GM18505 (cell line): ENCODE results near the gene NRXN2.

Experiments used
- ATAC-seq: cut with Tn5 transposase; IDR thresholded peaks from one replicate; pipeline ENCODE4 v1.9.1; 2021; ENCODE audit not compliant: unreplicated experiment
- POLR2A ChIP-seq: IDR thresholded peaks from 4 replicates; pipeline ENCODE4 v1.6.1; 2011; ENCODE audit warnings: borderline replicate concordance; ENCODE audit not compliant: insufficient read depth, insufficient read length; ENCODE audit errors: extremely low read depth

The NRXN2 gene

GRCh38 chr11:64558869-64559268 is 164.1 kb downstream of the NRXN2 start:
- ATAC-seq = no peak

GRCh38 chr11:64558065-64558745 is 164.8 kb downstream of the NRXN2 start:
- TF ChIP-seq POLR2A = no peak
- ATAC-seq = no peak

More at GRCh38 chr11:64558869-64559268, 164.1 kb downstream of the NRXN2 start:
- no peak for TF ChIP-seq POLR2A

- ATAC-seq = no peak
- no peak for TF ChIP-seq POLR2A
These were observed 166.2 kb downstream of the NRXN2 start for GRCh38 chr11:64556721-64557250.
